HuH-7 (cell line): Measurements from ENCODE around the gene CASKIN2.
"Not testable (repeated sequence)": the region's sequence is repeated elsewhere in the genome, so short reads cannot be mapped to it uniquely, and the experiment has no call there.

Experiments
- DNase-seq: peaks from one replicate; pipeline ENCODE4 v3.0.0; 2011; ENCODE audit warnings: low spot score

Gene CASKIN2

DNA sequence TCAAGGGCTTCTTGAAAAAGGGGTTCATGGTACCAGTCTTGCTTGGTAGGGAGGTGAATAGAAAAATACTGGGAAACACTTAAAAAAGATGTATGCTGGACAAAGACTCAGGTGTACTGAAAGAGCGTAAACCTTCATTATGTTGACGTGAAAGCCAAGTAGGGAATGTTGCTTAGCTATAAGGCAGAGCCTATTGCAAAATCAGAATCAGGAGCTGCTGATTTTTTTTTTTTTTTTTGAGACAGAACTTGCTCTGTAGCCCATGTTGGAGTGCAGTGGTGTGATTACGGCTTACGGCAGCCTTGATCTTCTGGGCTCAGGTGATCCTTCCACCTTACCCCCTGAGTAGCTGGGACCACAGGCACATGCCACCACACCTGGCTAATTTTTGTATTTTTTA is 55.0 kb downstream of the CASKIN2 start:
- DNase-seq = no peak

DNA sequence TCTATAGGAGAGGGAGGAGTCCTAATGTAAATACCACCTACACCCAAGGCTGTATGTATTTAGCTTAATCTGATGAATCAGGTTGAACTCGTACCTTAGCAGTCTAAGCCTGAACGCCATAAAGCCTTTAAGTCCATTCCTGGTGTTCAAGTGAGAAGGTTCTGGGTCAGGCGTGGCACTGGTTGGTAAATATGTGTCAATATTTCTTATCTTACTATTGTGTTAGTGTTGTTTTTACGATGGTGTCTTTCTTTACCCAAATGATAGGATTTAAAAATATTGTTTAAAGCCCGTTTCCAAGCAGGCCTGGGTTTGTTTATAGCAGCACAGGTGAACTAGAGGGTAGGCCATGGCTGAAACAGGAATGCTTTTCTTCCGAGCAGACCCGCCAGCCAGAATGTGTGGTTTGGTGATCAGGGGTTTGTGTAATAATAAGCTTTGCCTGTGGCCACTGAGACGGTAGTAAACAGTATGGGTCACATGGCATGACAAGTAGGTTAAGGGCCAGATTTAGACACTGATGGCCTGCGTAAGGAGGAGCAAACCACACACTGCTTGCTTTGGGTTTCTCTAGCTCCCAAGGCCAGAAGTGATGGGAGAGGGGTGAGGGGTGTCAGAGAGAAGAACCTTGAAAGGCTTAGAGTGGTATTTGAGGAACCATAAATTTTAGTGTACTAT is 55.6 kb downstream of the CASKIN2 start:
- DNase-seq = peak; percentile 84

DNA sequence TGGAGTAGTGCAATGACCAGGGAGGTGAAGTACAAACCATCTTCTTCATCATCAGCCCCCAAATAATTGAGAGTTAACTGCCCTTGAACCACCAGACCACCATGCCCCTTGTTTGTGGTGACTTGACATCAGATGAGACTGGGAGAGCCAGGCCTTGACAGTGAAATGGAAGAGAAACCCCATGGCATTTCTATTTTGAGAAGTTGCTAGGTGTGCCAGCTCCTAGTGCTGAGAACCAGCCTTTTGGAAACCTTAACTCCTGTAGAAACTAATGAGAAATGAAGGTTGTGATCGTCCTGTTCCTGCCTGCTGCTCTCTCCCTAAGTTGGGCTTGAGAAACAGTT is 56.1 kb downstream of the CASKIN2 start:
- DNase-seq = no peak

DNA sequence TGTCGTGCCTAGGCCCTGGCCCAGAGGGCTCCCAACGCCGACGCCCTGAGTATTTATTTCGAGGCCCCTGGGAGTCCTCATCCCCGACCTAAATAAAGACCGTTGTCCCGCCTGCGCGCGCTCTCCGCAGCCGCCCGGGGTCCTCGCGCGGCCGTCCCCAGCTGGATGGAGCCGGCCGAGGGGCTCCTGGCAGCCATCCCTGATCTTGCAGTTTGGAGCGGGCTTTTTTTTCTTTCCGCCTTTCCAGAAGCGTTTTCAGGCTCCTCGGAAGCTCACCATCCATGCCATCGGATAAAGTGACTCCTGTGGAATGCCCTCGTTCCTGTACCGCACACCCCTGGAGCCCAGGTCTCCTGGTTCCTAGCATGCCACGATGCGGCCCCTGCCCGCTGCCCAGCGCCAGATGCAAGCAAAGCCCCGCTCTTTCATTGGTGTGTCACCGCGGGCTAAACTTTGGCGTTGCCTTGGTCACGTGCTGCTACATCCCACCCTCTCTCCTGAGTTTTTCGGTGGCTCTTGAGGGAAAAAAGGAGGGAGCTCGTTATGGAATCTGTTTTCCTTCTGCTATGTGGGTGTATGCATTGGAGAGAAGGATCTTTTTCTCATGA is 58.2 kb downstream of the CASKIN2 start:
- no peak for DNase-seq

DNA sequence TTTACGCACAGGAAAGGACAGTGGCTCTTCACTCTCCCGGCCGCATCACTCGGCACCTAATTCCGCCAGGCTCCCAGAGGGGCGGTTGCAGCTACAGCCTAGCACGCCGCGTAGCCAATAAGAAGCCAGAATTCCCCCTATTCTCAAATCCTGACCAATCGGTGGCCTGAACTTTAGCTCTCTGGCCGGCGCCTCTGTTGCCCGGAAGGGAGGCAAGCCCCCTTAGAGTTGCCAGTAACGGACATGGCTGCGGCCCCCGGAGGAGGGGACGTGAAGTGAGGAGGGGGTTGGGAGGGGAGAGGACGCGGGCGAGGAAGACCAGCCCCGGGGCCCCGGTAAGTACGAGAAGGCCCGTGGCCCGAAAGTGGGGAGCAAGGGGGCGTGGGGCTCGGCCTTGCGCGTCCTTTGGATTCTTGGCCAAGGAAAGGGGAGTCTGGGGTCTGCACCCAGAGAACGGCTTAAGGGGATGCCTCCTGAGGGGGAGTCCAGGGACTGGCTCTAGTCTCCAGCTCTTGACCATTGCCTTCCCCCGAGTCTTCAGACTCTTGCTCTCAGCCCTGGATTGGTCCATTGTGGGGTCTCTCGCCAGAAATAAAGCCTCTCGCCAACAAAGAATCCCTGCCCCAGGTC is 58.8 kb downstream of the CASKIN2 start, which contains the start of gene TMEM94:
TSS of gene TMEM94 (plus strand) at position 219 of the 630 bp plus-strand sequence. CDS start 15,271 bp downstream, outside the sequence.
- peak; percentile 96 for DNase-seq

DNA sequence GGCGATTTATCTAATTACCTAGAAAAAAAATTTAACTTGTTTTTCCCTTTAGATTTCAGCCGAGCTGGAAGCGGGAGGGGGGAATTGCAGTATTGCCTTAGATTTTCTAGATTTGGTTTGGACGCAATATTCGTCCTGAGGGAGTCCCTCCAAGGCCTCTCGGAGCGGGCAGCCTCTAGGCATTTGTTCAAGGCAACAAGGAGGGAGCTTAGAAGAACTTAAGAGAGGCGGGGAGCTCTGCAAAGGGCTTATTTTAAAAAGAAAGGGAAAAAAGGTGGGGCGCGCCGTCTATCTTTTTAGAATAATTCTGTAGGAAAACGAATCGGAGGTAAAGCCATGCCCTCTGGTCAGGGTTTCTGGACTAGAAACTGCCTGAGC is 59.3 kb downstream of the CASKIN2 start:
- no peak for DNase-seq

DNA sequence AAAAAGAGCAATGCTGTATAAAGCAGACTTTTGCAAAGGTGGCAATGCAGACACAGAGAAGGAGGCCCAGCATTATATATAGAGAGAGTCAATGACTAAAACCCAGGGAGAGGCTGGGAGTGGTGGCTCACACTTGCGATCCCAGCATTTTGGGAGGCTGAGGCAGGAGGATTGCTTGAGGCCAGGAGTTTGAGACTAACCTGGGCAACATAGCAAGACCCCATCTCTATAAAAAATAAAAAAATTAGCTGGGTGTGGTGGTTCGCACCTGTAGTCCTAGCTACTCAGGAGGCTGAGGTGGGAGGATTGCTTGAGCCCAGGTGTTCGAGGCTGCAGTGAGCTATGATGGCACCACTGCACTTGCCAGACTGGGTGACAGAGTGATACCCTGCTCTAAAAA is 60.7 kb downstream of the CASKIN2 start:
- not testable (repeated sequence) for DNase-seq

DNA sequence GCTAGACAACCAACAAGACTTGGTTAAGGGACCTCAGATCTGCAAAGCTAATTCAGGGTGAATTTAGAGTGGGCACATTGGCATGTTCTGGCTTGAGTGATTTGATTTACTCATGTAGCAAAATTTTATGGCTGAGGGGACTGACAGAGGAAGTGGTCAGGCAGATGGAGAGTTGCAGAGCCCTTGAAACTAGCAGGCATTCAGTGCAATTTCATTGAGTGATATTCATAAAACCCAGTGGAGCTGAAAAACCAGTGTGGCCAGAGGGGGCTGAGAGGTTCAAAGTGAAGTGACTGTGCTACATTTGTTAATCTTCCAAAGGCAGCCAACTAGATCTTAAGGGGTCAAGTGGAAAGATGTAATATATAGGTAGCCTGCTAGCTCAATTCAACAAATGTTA is 61.1 kb downstream of the CASKIN2 start:
- no peak for DNase-seq

DNA sequence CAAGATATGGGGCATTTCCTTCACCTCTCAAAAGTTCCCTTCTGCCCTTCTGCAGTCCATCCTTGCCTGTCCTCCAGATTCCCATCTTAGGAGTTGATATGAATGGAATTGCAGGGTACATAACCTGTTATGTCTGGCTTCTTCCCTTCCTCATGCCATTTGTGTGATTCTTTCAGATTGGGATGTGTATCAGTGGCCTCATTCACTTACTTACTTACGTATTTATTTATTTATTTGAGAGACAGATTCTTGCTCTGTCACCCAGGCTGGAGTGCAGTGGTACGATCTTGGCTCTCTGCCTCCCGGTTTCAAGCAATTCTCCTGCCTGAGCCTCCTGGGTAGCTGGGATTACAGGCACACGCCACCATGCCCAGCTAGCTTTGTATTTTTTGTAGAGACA is 65.1 kb downstream of the CASKIN2 start:
- DNase-seq = no peak
